Calu3 (cell line): ENCODE data around the gene AFF2. TPM values are rescaled to one million over a fixed set of nuclear protein-coding genes. Genes with fewer than 3 reads are reported as not detected.

Source experiments
- BruUV-seq: library from RNA; stranded (reverse); fragments of 400-500 nt; replicated peaks from 2 replicates; lab custom pipeline; 2021; lab: Mats Ljungman, UMichigan
- CTCF ChIA-PET: fragments of 300-600 bp; sonication (Branson Sonifier 250); formaldehyde crosslinking; loops from one replicate; lab custom pipeline; 2022; ENCODE audit warnings: antibody characterized with exemption; lab: Charles Lee
- DNase-seq: peaks from one replicate; pipeline ENCODE4 v3.0.0; 2022
- H3K27ac Mint-ChIP-seq: one replicate; pipeline ENCODE4 v1.8.0; 2022; ENCODE audit warnings: mixed read lengths; ENCODE audit not compliant: unreplicated experiment
- H3K27me3 Mint-ChIP-seq: one replicate; pipeline ENCODE4 v1.8.0; 2022; ENCODE audit warnings: mixed read lengths; ENCODE audit not compliant: unreplicated experiment
- H3K36me3 Mint-ChIP-seq: one replicate; pipeline ENCODE4 v1.8.0; 2022; ENCODE audit warnings: mild to moderate bottlenecking, moderate library complexity, mixed read lengths; ENCODE audit not compliant: insufficient read depth, unreplicated experiment
- H3K4me1 Mint-ChIP-seq: one replicate; pipeline ENCODE4 v1.8.0; 2022; ENCODE audit warnings: mild to moderate bottlenecking, low read depth, mixed read lengths; ENCODE audit not compliant: unreplicated experiment
- H3K4me3 Mint-ChIP-seq: one replicate; pipeline ENCODE4 v1.8.0; 2022; ENCODE audit warnings: mild to moderate bottlenecking, low read depth, moderate library complexity, mixed read lengths; ENCODE audit not compliant: unreplicated experiment
- H3K9me3 Mint-ChIP-seq: one replicate; pipeline ENCODE4 v1.8.0; 2022; ENCODE audit warnings: low read depth, mixed read lengths; ENCODE audit not compliant: unreplicated experiment
- CTCF ChIP-seq: fragments of 200-600 bp; IDR thresholded peaks from one replicate; pipeline ENCODE4 v1.8.0; 2022; ENCODE audit warnings: antibody characterized with exemption; ENCODE audit not compliant: unreplicated experiment
- intact Hi-C: fragments of 100-400 bp; cut with micrococcal nuclease; formaldehyde crosslinking; loops from one replicate; pipeline ENCODE4 v1.10.0; 2022; ENCODE audit not compliant: unreplicated experiment
- total RNA-seq: library from RNA; stranded (reverse); gene quantifications from 2 replicates; pipeline ENCODE4 v1.2.3, GENCODE V29; 2022

The AFF2 gene
- total RNA-seq, 1 experiment from 2014 or later = 0.17 TPM

GRCh38 chrX:148794350-148794749 is 293.9 kb downstream of the AFF2 start:
- Mint-ChIP-seq H3K27ac (no peak overlapping the region), H3K36me3 (no peaks in the 10 kb centered on the region), H3K27me3 (no peaks in the 10 kb centered on the region), H3K9me3 (peaks cover 2% of the 10 kb centered on the region), H3K4me3 (no peak overlapping the region), H3K4me1 (no peaks in the 10 kb centered on the region)
- CTCF ChIA-PET = no interaction called here
- no peak for DNase-seq
- intact Hi-C loops = no loop called here
- no peak for TF ChIP-seq CTCF
- BruUV-seq = no TSS peak

- Mint-ChIP-seq H3K4me1 (no peaks in the 10 kb centered on the region), H3K27me3 (no peaks in the 10 kb centered on the region), H3K9me3 (no peaks in the 10 kb centered on the region), H3K27ac (no peak overlapping the region), H3K36me3 (no peaks in the 10 kb centered on the region), H3K4me3 (no peak overlapping the region)
- DNase-seq = no peak
- no peak for TF ChIP-seq CTCF
- CTCF ChIA-PET = no interaction called here
- intact Hi-C loops = no loop called here
- no TSS peak for BruUV-seq
These were observed 304.4 kb downstream of the AFF2 start for GRCh38 chrX:148804579-148805355.

GRCh38 chrX:148806145-148806870 is 305.9 kb downstream of the AFF2 start:
- intact Hi-C loops = no loop called here
- CTCF ChIA-PET = no interaction called here

GRCh38 chrX:148808833-148809232 is 308.4 kb downstream of the AFF2 start:
- intact Hi-C loops = no loop called here
- H3K27me3 Mint-ChIP-seq = no peaks in the 10 kb centered on the region
- BruUV-seq = no TSS peak
- no peak overlapping the region for H3K27ac Mint-ChIP-seq
- no peaks in the 10 kb centered on the region for H3K4me1 Mint-ChIP-seq
- no peak for DNase-seq
- CTCF ChIA-PET = no interaction called here
- no peak for TF ChIP-seq CTCF
- H3K9me3 Mint-ChIP-seq = peaks cover 3% of the 10 kb centered on the region
- no peak overlapping the region for H3K4me3 Mint-ChIP-seq
- no peaks in the 10 kb centered on the region for H3K36me3 Mint-ChIP-seq

More at GRCh38 chrX:148806145-148806870, 305.9 kb downstream of the AFF2 start:
- Mint-ChIP-seq H3K36me3 (no peaks in the 10 kb centered on the region), H3K4me3 (no peak overlapping the region), H3K9me3 (no peaks in the 10 kb centered on the region), H3K4me1 (no peaks in the 10 kb centered on the region), H3K27ac (no peak overlapping the region), H3K27me3 (no peaks in the 10 kb centered on the region)
- no peak for TF ChIP-seq CTCF
- no TSS peak for BruUV-seq
- no peak for DNase-seq
